ENCODE data around the gene MBNL3. TPM values are rescaled to one million over a fixed set of nuclear protein-coding genes. Genes with fewer than 3 reads are reported as not detected.
"Not testable (repeated sequence)": the region's sequence is repeated elsewhere in the genome, so short reads cannot be mapped to it uniquely, and the experiment has no call there.

MBNL3 gene
- polyA plus RNA-seq, 3 donors = 26.6 to 38.1 (median 29.3) TPM

DNA sequence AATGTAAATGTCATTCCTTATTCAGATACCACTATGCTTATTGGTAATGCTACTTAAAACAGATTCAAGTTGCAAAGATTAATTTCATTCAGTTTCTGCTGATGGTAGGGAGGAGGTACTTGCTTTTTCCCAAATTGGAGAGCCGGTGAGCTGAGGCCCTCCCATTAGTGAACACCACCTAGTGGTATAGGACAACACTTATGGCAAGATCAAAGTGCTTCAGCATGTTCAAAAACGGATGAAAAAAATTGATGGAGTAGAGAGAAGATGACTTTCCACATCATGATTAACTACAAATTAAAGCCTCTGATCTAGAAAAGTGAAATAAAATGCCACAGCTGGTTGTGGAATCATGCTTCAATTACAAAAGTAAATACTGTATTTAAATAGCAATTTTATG lies 112.9 kb downstream of the MBNL3 start:
- DNase-seq = no peak

DNA sequence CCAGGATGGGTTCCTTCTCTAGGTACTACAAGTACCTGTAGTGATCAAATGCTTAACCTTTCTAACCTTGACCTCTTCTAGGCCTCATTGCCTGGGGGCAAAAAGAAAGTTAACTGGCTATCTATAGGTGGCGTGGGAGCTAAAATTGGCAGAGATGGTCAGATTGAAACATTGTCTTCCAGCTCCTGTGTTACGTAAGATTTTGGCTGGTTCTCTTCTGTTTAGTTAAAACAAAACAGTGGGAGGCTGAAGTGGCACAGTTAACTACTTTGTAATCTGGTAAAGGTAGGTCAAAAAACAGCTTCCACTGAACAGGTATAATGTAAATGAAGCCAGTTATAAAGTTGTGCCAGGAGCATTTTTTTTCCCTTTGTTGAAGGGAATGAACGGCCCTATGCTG lies 115.2 kb downstream of the MBNL3 start:
- DNase-seq = no peak

DNA sequence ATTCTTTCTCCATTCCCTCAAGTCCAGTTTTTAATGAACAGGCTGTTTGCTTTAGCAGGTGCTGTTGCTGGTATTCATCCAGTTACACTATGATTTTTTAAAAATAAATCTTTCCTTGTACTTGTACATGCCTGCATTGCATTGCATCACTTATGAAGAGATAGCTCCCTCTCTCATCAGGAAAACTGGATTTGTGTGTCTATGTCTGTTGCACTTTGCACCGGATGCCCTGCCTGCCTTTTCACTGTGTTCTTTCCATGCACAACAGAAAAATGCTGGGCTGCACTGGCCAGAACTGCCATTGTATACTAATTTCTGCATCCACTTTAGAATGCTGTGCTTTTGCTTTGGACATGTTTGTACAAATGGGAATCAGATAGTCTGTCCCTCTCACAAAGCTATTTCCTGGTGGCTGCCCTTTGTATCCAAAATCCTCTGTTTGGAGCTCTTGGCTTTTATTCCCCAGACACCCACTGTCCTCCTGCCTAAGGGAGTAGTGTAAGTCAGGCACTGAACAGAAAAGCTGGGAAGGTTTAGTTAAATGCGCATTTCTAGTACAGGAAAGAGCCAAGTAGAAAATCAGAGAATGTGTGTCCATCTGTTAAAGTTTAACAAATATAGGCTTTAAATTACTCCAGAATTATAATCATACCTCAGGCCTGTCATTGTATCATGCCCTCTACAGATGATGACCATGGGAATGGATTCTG lies 119.1 kb downstream of the MBNL3 start:
- no peak for DNase-seq

DNA sequence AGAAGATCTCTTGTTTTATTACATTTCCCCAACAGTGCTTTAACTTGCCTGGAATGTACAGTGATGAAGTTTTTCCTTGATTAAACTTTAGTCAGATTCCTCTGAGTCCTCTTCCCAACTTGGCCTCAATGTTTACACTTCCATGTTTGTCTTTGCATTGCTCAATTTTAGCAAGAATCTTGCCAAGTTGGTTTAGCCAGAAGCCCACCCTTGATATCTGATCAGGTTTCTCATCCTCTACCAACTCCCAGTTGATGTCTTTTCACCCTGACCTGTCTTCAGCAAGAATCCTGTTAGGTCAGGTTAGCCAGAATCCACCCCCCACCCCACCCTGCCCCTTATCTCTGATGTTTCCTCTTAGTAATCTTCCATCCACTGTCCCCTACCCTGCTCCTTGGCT lies 120.9 kb downstream of the MBNL3 start:
- DNase-seq = no peak

DNA sequence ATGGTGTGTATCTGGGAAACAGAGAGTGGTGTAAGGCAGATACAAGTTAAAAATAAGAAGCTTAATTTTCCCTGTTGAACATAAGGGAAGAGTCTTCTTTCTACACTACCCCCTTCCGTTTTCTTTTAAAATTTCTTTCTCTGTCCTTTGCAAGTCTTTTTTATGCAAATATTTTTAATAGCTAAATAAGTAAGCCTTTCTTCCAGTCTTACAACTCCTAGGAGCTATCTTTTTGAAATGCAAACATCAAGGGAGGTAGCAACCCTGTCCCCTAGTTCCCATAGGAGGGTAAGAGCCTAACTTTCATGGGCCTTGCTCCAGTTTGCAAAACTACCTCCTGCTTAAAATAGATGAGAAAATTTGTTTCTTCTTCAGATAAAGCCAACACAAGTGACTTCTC lies 121.5 kb downstream of the MBNL3 start:
- DNase-seq = no peak

DNA sequence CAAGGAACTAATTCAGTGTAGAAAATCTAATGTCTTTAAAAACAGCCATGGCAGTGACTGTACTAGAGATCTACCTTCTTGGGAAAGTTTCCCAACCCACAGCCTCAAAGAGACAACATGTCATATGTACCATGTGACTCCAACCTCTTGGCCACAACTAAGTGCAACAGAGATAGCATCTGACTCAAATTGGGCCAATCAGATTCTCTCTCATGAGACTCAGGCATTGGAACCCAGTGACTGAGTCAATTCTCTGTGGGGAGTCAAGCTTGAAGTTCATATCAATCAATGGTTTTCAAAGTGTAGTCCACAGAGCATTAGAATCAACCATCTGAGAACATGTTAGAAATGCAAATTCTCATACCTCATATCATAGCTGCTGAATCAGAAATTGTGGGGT lies 123.3 kb downstream of the MBNL3 start:
- no peak for DNase-seq

DNA sequence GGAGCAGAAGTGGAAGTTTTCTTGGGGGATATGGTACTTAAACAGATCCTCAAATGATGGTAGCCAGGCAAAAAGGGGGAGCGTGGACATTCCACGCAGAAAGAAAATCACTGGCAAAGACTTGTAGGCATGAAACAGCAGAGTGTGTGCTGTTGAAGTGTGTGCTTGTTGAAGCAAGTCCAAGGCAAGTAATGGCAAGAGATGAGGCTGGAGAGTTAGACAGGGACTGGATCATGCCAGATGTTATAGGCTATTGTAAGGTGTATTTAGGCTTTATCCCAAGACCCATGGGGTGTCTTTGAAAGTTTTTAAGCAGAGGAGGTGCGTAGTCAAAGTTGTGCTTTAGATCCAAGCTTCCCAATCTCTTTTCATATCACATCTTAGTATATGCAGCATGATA lies 124.5 kb downstream of the MBNL3 start:
- no peak for DNase-seq

DNA sequence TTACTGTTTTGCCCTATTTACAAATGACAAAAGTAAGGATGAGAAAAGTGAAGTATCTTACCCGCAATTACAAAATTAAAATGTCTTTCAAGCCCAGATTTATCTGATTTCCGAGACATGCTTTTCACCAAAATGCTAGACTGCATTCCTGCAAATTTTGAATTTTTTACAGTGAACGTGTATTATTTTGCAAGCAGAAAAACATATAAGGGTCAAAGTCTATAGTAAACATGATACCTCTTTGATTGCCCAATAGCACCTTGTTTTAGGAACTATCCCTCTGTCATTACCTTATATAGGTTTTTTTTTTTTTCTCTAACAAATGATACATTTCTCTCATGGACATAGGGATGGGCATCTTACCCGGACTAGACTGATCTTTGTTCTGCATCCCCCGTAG lies 135.4 kb downstream of the MBNL3 start:
- no peak for DNase-seq

DNA sequence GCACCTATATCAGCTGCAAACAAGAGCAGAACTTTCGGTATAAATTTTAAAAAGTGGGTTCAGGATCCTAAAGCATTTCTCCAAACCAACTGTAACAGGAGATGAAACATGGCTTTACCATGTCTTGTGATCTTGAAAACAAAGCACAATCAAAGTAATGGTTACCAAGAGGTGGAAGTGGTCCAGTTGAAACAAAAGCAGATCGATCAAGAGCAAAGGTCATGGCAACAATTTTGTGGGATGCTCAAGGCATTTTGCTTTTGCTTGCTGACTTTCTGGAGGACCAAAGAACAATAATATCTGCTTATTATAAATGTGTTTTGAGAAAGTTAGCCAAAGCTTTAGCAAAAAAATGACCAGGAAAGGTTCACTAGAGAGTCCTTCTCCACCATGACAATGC lies 152.7 kb downstream of the MBNL3 start:
- DNase-seq = no peak

DNA sequence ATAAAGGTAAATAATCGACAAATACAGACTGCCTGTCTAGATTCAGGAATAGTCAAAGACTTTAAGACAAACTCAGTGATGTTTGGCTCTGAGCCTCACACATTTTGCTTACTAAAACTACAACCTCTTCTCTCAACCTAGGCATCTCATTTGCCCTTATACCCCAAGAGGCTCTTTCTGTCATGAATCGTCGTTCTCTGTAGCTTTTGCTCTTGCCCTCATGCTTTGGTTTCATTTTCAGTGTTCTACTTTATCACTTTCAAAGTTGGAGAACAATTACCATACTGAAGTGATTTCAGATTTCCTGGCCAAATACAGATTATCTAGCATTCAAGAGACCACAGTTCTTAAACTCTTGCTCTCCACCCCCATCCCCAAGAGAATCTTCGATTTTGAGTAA lies 155.5 kb downstream of the MBNL3 start:
- no peak for DNase-seq

DNA sequence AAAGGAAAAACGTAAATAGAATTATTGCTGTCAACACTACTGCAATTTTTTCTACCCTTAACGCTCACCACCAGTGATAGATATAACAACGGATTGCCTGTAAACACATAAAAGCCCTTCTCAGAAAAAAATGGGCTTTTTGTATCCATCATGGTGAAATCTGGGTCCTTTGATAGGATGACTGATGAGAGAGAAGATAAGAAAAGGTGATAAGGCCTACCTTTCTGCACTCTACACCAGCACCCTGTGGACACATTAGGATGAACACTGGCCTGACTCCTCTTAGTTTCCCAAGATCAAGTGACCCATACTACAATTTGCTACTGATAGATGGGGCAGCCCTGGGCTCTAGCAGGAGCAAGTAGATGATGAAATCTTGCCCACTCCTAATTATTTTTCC lies 157.3 kb downstream of the MBNL3 start:
- DNase-seq = no peak

DNA sequence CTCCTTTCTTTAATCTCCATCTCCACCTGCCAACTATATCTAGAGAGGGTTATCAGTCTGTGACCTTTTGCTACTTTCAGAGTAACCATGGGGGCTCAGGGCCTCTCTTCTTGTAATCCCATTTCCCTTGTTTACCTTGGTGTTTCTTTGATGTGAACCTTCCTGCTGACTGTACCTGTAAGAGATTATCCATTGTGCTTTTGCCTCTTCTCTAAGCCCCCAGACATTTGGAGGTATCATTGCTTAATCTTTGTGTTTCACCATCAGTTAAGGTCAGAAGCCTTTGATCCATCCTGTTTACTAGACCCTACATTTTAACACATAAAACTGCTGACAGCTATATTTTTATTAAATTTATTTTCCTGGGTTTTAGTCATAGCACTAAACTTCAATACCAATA lies 157.8 kb downstream of the MBNL3 start:
- DNase-seq = no peak

DNA sequence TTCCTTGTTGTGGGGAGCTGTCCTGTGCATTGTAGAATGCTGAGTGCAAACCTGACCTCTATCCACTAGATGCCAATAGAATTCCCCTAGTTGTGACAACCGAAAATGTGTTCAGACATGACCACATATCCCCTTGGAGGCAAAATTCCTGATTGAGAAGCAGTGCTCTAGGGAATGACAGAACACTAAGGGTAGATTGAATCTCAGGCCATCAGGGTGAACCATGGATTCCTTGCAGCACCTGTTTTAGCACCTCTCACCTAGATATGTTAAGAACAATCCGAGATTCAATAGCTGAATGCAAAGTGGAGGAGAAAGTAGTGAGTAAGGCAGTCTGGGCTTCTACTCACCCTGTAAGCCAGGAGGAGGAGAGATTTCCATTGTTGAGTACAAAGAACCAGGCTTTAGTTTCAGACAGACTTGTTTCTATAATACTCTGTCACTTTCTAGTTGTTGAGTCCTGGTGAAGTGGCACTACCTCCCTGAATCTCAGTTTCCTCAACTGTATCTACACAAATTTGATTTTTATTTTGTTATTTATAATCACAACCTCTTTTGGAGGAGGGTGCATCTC lies 158.6 kb downstream of the MBNL3 start:
- no peak for DNase-seq

DNA sequence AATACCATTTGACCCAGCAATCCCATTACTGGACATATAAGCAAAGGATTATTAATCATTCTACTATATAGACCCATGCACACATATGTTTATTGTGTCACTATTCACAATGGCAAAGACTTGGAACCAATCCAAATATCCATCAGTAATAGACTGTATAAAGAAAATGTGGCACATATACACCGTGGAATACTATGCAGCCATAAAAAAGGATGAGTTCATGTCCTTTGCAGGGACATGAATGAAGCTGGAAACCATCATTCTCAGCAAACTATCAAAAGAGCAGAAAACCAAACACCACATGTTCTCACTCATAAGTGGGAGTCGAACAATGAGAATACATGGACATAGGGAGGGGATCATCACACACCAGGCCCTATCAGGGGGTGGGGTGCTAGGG lies 161.9 kb downstream of the MBNL3 start:
- DNase-seq = not testable (repeated sequence)
